Fibroblast of lung (primary cell): ENCODE results near the gene CDPF1. TPM values are rescaled to one million over a fixed set of nuclear protein-coding genes. Genes with fewer than 3 reads are reported as not detected.

Source experiments
- DNase-seq, 2 donors: peaks; one replicate each; pipeline versions ENCODE4 v3.0.0 to v3.0.0-alpha.2; 2010; ENCODE audit warnings: low read depth in 2 of 2
- H2AFZ ChIP-seq: 2 replicates; pipeline ENCODE4 v1.5.1; 2012; ENCODE audit warnings: low read length, control low read depth, inconsistent platforms
- H3K27ac ChIP-seq: 2 replicates; pipeline ENCODE4 v1.5.1; 2011; ENCODE audit warnings: low read length, control low read depth; ENCODE audit not compliant: insufficient read depth
- H3K27me3 ChIP-seq: 2 replicates; pipeline ENCODE4 v1.5.1; 2011; ENCODE audit warnings: mild to moderate bottlenecking, low read length; ENCODE audit not compliant: control insufficient read depth, insufficient read depth
- H3K36me3 ChIP-seq: 2 replicates; pipeline ENCODE4 v1.5.1; 2011; ENCODE audit warnings: low read length; ENCODE audit not compliant: control insufficient read depth, insufficient read depth
- H3K4me1 ChIP-seq: 2 replicates; pipeline ENCODE4 v1.5.1; 2011; ENCODE audit warnings: low read length; ENCODE audit not compliant: control insufficient read depth, insufficient read depth; ENCODE audit errors: extremely low read depth
- H3K4me2 ChIP-seq: 2 replicates; pipeline ENCODE4 v1.5.1; 2011; ENCODE audit warnings: low read length, control low read depth; ENCODE audit not compliant: insufficient read depth; ENCODE audit errors: extremely low read depth
- H3K4me3 ChIP-seq, 4 experiments: fragments of 200-600 bp in 1 of 4; sonication (generic) in 1 of 4; replicated peaks in 1 of 4; 2 replicates each; pipeline ENCODE4 v1.5.1; 2011 to 2016; ENCODE audit warnings: low read length in 4 of 4, low read depth in 3 of 4, mild to moderate bottlenecking in 3 of 4, control low read depth in 2 of 4, inconsistent platforms in 1 of 4, mixed read lengths in 1 of 4; ENCODE audit not compliant: insufficient read depth in 1 of 4; ENCODE audit errors: control extremely low read depth in 1 of 4
- H3K79me2 ChIP-seq: 2 replicates; pipeline ENCODE4 v1.5.1; 2012; ENCODE audit warnings: mild to moderate bottlenecking, low read length, inconsistent platforms; ENCODE audit not compliant: control insufficient read depth, insufficient read depth
- H3K9ac ChIP-seq: 2 replicates; pipeline ENCODE4 v1.5.1; 2011; ENCODE audit warnings: mild to moderate bottlenecking, low read length, control low read depth; ENCODE audit not compliant: insufficient read depth
- H3K9me3 ChIP-seq: 2 replicates; pipeline ENCODE4 v1.5.1; 2012; ENCODE audit warnings: low read depth, low read length; ENCODE audit not compliant: control insufficient read depth, insufficient read depth
- H4K20me1 ChIP-seq: 2 replicates; pipeline ENCODE4 v1.5.1; 2011; ENCODE audit warnings: low read length; ENCODE audit not compliant: control insufficient read depth, insufficient read depth; ENCODE audit errors: extremely low read depth
- EZH2 ChIP-seq: IDR thresholded peaks from 2 replicates; pipeline ENCODE4 v1.5.1; 2012; ENCODE audit warnings: low read length, control low read depth, mild to moderate bottlenecking; ENCODE audit errors: missing control alignments
- polyA plus RNA-seq, 2 donors: library from polyadenylated mRNA; depleted of rRNA in 1 of 2; stranded (reverse) in 1 of 2; unstranded in 1 of 2; fragments of >200 nt; gene quantifications; 2 replicates each; pipeline ENCODE4 v1.2.1, GENCODE V29; 2011 to 2012; ENCODE audit warnings: missing spikeins in 1 of 2
- total RNA-seq: library from RNA; depleted of rRNA; stranded (reverse); fragments of >200 nt; gene quantifications from 2 replicates; pipeline ENCODE4 v1.2.1, GENCODE V29; 2014
- TF ChIP-seq, protein P1 (sequence below), 2 donors: IDR thresholded peaks in 1 of 2; conservative IDR thresholded peaks in 1 of 2; 1 replicate in 1 of 2; 2 replicates in 1 of 2; pipeline ENCODE4 v1.5.1; 2011 to 2012; ENCODE audit warnings: low read length in 2 of 2, control low read depth in 1 of 2, inconsistent platforms in 1 of 2, low read depth in 1 of 2, mild to moderate bottlenecking in 1 of 2

Gene CDPF1
- total and polyA plus RNA-seq, 2 donors (not counting 1 experiment from before 2014, with no cell fraction given), result 7.7 to 8.3 TPM

DNA sequence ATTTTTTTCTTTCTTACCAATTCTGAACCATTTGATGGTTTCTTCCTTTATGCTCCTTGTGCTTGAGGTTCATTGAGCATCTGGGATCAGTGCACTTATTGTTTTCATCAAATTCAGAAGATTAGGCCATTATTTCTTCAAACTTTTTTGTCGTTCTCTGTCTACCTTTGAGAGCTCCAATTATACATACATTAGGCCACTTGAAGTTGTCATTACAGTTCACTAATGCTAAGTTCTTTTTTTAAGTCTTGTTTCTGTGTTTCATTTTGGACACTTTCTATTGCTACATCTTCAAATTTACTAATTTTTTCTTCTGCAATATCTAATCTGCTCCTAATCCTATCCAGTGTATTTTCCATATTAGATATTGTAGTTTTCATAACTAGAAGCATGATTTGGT, 40.8 kb downstream of the CDPF1 start:
- Histone ChIP-seq H3K4me2 (no peak overlapping the region), H4K20me1 (no peaks in the 10 kb centered on the region), H2AFZ (no peak overlapping the region), H3K4me1 (no peaks in the 10 kb centered on the region), H3K36me3 (no peaks in the 10 kb centered on the region), H3K9ac (no peak overlapping the region), H3K9me3 (no peaks in the 10 kb centered on the region), H3K4me3 (no peak overlapping the region), H3K79me2 (no peaks in the 10 kb centered on the region), H3K27ac (no peak overlapping the region), H3K27me3 (no peaks in the 10 kb centered on the region)
- TF ChIP-seq EZH2, result no peak
- peak in 1 of 2 donors; percentile 9 for DNase-seq

DNA sequence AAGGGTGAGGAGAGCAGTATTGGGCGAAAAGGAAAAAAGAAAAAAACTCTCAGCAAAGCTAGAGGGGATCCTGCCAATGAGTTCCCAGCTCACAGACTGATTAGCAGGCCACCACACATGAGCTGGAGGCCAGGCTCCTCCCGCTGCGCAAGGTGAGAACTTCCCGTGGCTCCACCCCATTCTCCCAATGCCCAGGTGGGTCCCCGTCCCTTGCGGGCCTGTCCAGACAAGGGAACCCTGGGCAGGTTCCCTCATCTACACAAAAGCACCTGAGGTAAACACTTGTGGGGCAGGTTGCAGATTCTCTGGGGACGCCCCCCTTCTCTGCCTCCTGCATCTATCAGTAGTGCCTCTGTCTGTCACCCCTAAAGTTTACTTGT, 46.5 kb downstream of the CDPF1 start:
- Histone ChIP-seq H3K4me3 (no peak overlapping the region), H2AFZ (no peak overlapping the region), H3K4me2 (no peak overlapping the region)

DNA sequence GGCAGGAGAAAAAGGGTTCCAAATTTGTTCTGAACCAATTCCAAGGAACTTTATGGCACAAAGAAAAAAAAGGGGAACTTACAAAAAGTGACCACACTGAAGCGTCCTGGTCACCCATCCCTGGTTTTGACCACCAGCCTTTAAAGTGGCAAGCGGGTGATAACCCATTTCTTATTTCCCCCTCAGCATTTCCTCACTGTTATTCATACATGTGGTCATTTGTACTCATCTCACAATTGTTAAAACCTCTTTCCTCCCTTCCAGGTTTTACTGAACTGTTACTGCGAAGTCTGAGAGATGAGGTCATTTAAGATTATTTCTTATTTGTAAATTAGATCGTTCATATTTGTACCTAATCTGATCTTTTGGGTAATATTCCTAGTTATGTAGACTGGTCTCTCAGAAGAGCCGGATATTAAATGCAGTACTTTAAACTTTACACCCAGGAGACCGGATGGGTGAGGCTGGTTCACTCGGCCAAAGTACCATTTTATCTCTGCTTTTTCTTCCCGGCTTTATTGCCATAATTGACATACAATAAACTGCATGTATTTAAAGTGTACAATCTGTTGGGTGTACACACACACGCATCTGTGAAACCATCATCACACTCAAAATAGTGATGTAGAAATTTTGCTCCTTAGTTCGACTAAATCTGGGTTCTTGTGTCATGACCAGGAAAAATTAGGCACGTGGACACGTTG, 47.0 kb downstream of the CDPF1 start:
- Histone ChIP-seq H3K27me3 (no peaks in the 10 kb centered on the region), H3K79me2 (no peaks in the 10 kb centered on the region), H2AFZ (no peak overlapping the region), H3K4me1 (no peaks in the 10 kb centered on the region), H3K9ac (no peak overlapping the region), H4K20me1 (no peaks in the 10 kb centered on the region), H3K4me3 (no peak overlapping the region), H3K4me2 (no peak overlapping the region), H3K27ac (no peak overlapping the region), H3K36me3 (peaks cover 5% of the 10 kb centered on the region), H3K9me3 (no peaks in the 10 kb centered on the region)
- DNase-seq, result no peak
- TF ChIP-seq, protein P1, sequence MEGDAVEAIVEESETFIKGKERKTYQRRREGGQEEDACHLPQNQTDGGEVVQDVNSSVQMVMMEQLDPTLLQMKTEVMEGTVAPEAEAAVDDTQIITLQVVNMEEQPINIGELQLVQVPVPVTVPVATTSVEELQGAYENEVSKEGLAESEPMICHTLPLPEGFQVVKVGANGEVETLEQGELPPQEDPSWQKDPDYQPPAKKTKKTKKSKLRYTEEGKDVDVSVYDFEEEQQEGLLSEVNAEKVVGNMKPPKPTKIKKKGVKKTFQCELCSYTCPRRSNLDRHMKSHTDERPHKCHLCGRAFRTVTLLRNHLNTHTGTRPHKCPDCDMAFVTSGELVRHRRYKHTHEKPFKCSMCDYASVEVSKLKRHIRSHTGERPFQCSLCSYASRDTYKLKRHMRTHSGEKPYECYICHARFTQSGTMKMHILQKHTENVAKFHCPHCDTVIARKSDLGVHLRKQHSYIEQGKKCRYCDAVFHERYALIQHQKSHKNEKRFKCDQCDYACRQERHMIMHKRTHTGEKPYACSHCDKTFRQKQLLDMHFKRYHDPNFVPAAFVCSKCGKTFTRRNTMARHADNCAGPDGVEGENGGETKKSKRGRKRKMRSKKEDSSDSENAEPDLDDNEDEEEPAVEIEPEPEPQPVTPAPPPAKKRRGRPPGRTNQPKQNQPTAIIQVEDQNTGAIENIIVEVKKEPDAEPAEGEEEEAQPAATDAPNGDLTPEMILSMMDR (conservative IDR thresholded peaks at IDR 0.05 in 1 of 2, IDR thresholded peaks at IDR 0.05 in 1 of 2; ENCODE audit: low read depth in 1 of 2, low read length in 2 of 2), result no peak
- TF ChIP-seq EZH2, result no peak

More for the DNA sequence above, 46.5 kb downstream of the CDPF1 start:
- no peak for DNase-seq
- no peaks in the 10 kb centered on the region for H3K79me2 ChIP-seq
- H4K20me1 ChIP-seq, result no peaks in the 10 kb centered on the region
- H3K36me3 ChIP-seq, result peaks cover 3% of the 10 kb centered on the region
- H3K9me3 ChIP-seq, result no peaks in the 10 kb centered on the region
- no peak overlapping the region for H3K9ac ChIP-seq
- no peaks in the 10 kb centered on the region for H3K27me3 ChIP-seq
- H3K27ac ChIP-seq, result no peak overlapping the region
- no peaks in the 10 kb centered on the region for H3K4me1 ChIP-seq
- TF ChIP-seq EZH2, result no peak
- TF ChIP-seq, protein P1 (conservative IDR thresholded peaks at IDR 0.05 in 1 of 2, IDR thresholded peaks at IDR 0.05 in 1 of 2; ENCODE audit: low read depth in 1 of 2, low read length in 2 of 2), result no peak
